ENCODE measurements around the gene TRIP6. TPM values are rescaled to one million over a fixed set of nuclear protein-coding genes. Genes with fewer than 3 reads are reported as not detected.
"Not testable (repeated sequence)": the region's sequence is repeated elsewhere in the genome, so short reads cannot be mapped to it uniquely, and the experiment has no call there.

Gene TRIP6
- total and polyA plus RNA-seq, 2 experiments from 2014 or later, result 57.5 to 70.3 TPM

DNA sequence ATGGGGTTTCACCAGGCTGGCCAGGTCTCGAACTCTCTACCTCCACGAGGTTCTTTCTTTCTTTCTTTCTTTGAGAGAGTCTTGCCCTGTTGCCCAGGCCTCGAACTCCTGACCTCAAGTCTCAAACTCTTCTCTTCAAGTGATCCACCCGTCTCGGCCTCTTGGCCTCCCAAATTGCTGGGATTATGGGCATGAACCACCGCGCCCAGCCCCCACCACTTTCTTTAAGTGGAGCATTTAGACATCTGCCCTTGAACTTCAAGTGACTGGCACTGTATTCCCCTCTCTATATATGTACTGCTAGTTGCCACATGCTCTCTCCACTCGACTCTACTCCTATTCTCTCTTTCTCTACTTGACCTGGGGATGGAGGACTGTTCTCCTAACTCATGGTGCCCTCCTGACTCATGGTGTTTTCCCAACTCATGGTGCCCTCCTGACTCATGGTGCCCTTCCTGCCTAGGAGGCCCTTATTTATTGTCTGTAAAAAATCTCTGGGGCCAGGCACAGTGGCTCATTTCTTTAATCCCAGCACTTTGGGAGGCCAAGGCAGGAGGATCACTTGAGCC, 47.8 kb downstream of the TRIP6 start:
- Histone ChIP-seq H3K27me3 (no peaks in the 10 kb centered on the region), H3K4me2 (no peak overlapping the region), H3K4me3 (no peak overlapping the region), H3K9me3 (ENCODE audit: low read depth) (no peaks in the 10 kb centered on the region), H3K36me3 (replicated peaks; ENCODE audit: insufficient read depth, low read depth) (no peaks in the 10 kb centered on the region), H2AFZ (no peak overlapping the region), H3K79me2 (no peaks in the 10 kb centered on the region), H3K4me1 (ENCODE audit: insufficient read depth) (no peaks in the 10 kb centered on the region), H4K20me1 (ENCODE audit: insufficient read depth, poor library complexity, severe bottlenecking) (no peaks in the 10 kb centered on the region), H3K9me2 (replicated peaks; ENCODE audit: insufficient read depth) (no peaks in the 10 kb centered on the region), H3K27ac (no peak overlapping the region)
- DNase-seq (ENCODE audit: low spot score), result no peak
- 90% methylated on average over 8 of the region's 8 CpGs for WGBS (ENCODE audit: low lambda C conversion rate, missing lambda C conversion rate)
- TF ChIP-seq, protein P1, sequence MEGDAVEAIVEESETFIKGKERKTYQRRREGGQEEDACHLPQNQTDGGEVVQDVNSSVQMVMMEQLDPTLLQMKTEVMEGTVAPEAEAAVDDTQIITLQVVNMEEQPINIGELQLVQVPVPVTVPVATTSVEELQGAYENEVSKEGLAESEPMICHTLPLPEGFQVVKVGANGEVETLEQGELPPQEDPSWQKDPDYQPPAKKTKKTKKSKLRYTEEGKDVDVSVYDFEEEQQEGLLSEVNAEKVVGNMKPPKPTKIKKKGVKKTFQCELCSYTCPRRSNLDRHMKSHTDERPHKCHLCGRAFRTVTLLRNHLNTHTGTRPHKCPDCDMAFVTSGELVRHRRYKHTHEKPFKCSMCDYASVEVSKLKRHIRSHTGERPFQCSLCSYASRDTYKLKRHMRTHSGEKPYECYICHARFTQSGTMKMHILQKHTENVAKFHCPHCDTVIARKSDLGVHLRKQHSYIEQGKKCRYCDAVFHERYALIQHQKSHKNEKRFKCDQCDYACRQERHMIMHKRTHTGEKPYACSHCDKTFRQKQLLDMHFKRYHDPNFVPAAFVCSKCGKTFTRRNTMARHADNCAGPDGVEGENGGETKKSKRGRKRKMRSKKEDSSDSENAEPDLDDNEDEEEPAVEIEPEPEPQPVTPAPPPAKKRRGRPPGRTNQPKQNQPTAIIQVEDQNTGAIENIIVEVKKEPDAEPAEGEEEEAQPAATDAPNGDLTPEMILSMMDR (IDR thresholded peaks at IDR 0.05; ENCODE audit: poor library complexity), result no peak
- TF ChIP-seq EZH2phosphoT487 (IDR thresholded peaks at IDR 0.05; ENCODE audit: low read depth, severe bottlenecking, unreplicated experiment), result no peak
- no peak for TF ChIP-seq EZH2 (IDR thresholded peaks at IDR 0.05; ENCODE audit: borderline replicate concordance)

GRCh38 chr7:100919335-100919734, 52.1 kb downstream of the TRIP6 start:
- not testable (repeated sequence) for H3K27me3 ChIP-seq; H3K79me2 ChIP-seq; H3K4me3 ChIP-seq; H3K9me3 ChIP-seq (ENCODE audit: low read depth); H3K4me1 ChIP-seq (ENCODE audit: insufficient read depth); H4K20me1 ChIP-seq (ENCODE audit: insufficient read depth, poor library complexity, severe bottlenecking); H3K9me2 ChIP-seq (replicated peaks; ENCODE audit: insufficient read depth); H3K4me2 ChIP-seq; H3K27ac ChIP-seq; H2AFZ ChIP-seq; DNase-seq (ENCODE audit: low spot score); H3K36me3 ChIP-seq (replicated peaks; ENCODE audit: insufficient read depth, low read depth)
- WGBS (ENCODE audit: low lambda C conversion rate, missing lambda C conversion rate), result 93% methylated on average over 5 of the region's 5 CpGs

GRCh38 chr7:100919779-100920437, 52.7 kb downstream of the TRIP6 start:
- H3K36me3 ChIP-seq (replicated peaks; ENCODE audit: insufficient read depth, low read depth); H4K20me1 ChIP-seq (ENCODE audit: insufficient read depth, poor library complexity, severe bottlenecking): not testable (repeated sequence)
- 66% methylated on average over 9 of the region's 9 CpGs for WGBS (ENCODE audit: low lambda C conversion rate, missing lambda C conversion rate)

GRCh38 chr7:100921039-100921438, 53.9 kb downstream of the TRIP6 start:
- H2AFZ ChIP-seq, result no peak overlapping the region
- no peak for DNase-seq (ENCODE audit: low spot score)

More at GRCh38 chr7:100919779-100920437, 52.7 kb downstream of the TRIP6 start:
- not testable (repeated sequence) for H3K27ac ChIP-seq; H3K9me2 ChIP-seq (replicated peaks; ENCODE audit: insufficient read depth); H3K27me3 ChIP-seq; H3K4me2 ChIP-seq; H3K4me1 ChIP-seq (ENCODE audit: insufficient read depth); H3K79me2 ChIP-seq; H2AFZ ChIP-seq; H3K9me3 ChIP-seq (ENCODE audit: low read depth); DNase-seq (ENCODE audit: low spot score); H3K4me3 ChIP-seq

More at GRCh38 chr7:100921039-100921438, 53.9 kb downstream of the TRIP6 start:
- no peak overlapping the region for H3K27ac ChIP-seq
- H3K36me3 ChIP-seq (replicated peaks; ENCODE audit: insufficient read depth, low read depth), result no peaks in the 10 kb centered on the region
- H3K27me3 ChIP-seq, result no peaks in the 10 kb centered on the region
- no peak overlapping the region for H3K4me3 ChIP-seq
- H3K79me2 ChIP-seq, result no peaks in the 10 kb centered on the region
- H3K4me1 ChIP-seq (ENCODE audit: insufficient read depth), result no peaks in the 10 kb centered on the region
- TF ChIP-seq EZH2phosphoT487 (IDR thresholded peaks at IDR 0.05; ENCODE audit: low read depth, severe bottlenecking, unreplicated experiment) (no peak), EZH2 (IDR thresholded peaks at IDR 0.05; ENCODE audit: borderline replicate concordance) (no peak)
- TF ChIP-seq, protein P1 (IDR thresholded peaks at IDR 0.05; ENCODE audit: poor library complexity), result no peak
- no peaks in the 10 kb centered on the region for H3K9me2 ChIP-seq (replicated peaks; ENCODE audit: insufficient read depth)
- no peak overlapping the region for H3K4me2 ChIP-seq
- H4K20me1 ChIP-seq (ENCODE audit: insufficient read depth, poor library complexity, severe bottlenecking), result no peaks in the 10 kb centered on the region
- H3K9me3 ChIP-seq (ENCODE audit: low read depth), result no peaks in the 10 kb centered on the region

Small RNAs within 50 kb of the gene (microRNA-seq; reads per million reads assigned to microRNA genes)
- 2.2 reads per million for gene MIR6875

Small RNAs within 50 kb of the gene (small RNA-seq; reads per million reads assigned to genes)
- gene RN7SL549P (not detected), gene RN7SL750P (not detected)

Other genes with a start within 250 kb of the TRIP6 start
- gene TFR2, start 225.8 kb upstream of the TRIP6 start, total RNA-seq, result 12.5 and 13.5 TPM in 2 replicates
- gene TFR2, start 225.8 kb upstream of the TRIP6 start, polyA plus RNA-seq, result 11.1 and 16.8 TPM in 2 replicates
- gene ACTL6B, start 210.9 kb upstream of the TRIP6 start, total RNA-seq, result not detected in 2 replicates
- not detected in 2 replicates for gene ACTL6B, start 210.9 kb upstream of the TRIP6 start, polyA plus RNA-seq
- 99.6 and 111 TPM in 2 replicates for gene GNB2, start 193.6 kb upstream of the TRIP6 start, total RNA-seq
- gene GNB2, start 193.6 kb upstream of the TRIP6 start, polyA plus RNA-seq, result 204 and 222 TPM in 2 replicates
- gene GIGYF1, start 173.1 kb upstream of the TRIP6 start, total RNA-seq, result 14.2 and 17.6 TPM in 2 replicates
- 13.2 and 16.8 TPM in 2 replicates for gene GIGYF1, start 173.1 kb upstream of the TRIP6 start, polyA plus RNA-seq
- 30.1 and 39.2 TPM in 2 replicates for gene POP7, start 161.3 kb upstream of the TRIP6 start, total RNA-seq
- 48.7 and 59.2 TPM in 2 replicates for gene POP7, start 161.3 kb upstream of the TRIP6 start, polyA plus RNA-seq
- 0.16 and 1.3 TPM in 2 replicates for gene EPO, start 146.9 kb upstream of the TRIP6 start, total RNA-seq
- 0.11 TPM in 1 of 2 replicates, not detected in the other for gene EPO, start 146.9 kb upstream of the TRIP6 start, polyA plus RNA-seq
- not detected in 2 replicates for gene ZAN, start 133.8 kb upstream of the TRIP6 start, total RNA-seq
- gene ZAN, start 133.8 kb upstream of the TRIP6 start, polyA plus RNA-seq, result not detected in 2 replicates
- 57.9 and 61.1 TPM in 2 replicates for gene EPHB4, start 39.9 kb upstream of the TRIP6 start, total RNA-seq
- gene EPHB4, start 39.9 kb upstream of the TRIP6 start, polyA plus RNA-seq, result 47.2 and 51.6 TPM in 2 replicates
- gene SLC12A9, start 14.7 kb upstream of the TRIP6 start, total RNA-seq, result 15.4 and 21.3 TPM in 2 replicates
- 17.1 and 23.5 TPM in 2 replicates for gene SLC12A9, start 14.7 kb upstream of the TRIP6 start, polyA plus RNA-seq
- 35.8 and 49.1 TPM in 2 replicates for gene SRRT, start 7.7 kb downstream of the TRIP6 start, total RNA-seq
- gene SRRT, start 7.7 kb downstream of the TRIP6 start, polyA plus RNA-seq, result 91.7 and 135 TPM in 2 replicates
- 3.9 TPM in 2 replicates for gene UFSP1, start 22.3 kb downstream of the TRIP6 start, total RNA-seq
- 4.2 and 4.3 TPM in 2 replicates for gene UFSP1, start 22.3 kb downstream of the TRIP6 start, polyA plus RNA-seq
- 3.2 and 4.6 TPM in 2 replicates for gene ACHE, start 28.5 kb downstream of the TRIP6 start, total RNA-seq
- 16.3 and 18.3 TPM in 2 replicates for gene ACHE, start 28.5 kb downstream of the TRIP6 start, polyA plus RNA-seq
- 1.9 and 4.9 TPM in 2 replicates for gene MUC3A, start 82.1 kb downstream of the TRIP6 start, total RNA-seq
- 9.4 and 10.6 TPM in 2 replicates for gene MUC3A, start 82.1 kb downstream of the TRIP6 start, polyA plus RNA-seq
- gene MUC12, start 102.2 kb downstream of the TRIP6 start, total RNA-seq, result 4.0 and 8.5 TPM in 2 replicates
- 7.3 and 9.2 TPM in 2 replicates for gene MUC12, start 102.2 kb downstream of the TRIP6 start, polyA plus RNA-seq
- gene MUC17, start 152.7 kb downstream of the TRIP6 start, total RNA-seq, result 8.7 and 18.3 TPM in 2 replicates
- gene MUC17, start 152.7 kb downstream of the TRIP6 start, polyA plus RNA-seq, result 2.9 and 5.5 TPM in 2 replicates
- gene TRIM56, start 218.1 kb downstream of the TRIP6 start, total RNA-seq, result 10.0 and 13.1 TPM in 2 replicates
- 25.7 and 27.2 TPM in 2 replicates for gene TRIM56, start 218.1 kb downstream of the TRIP6 start, polyA plus RNA-seq